ENCODE measurements around the gene ANAPC1. TPM values are rescaled to one million over a fixed set of nuclear protein-coding genes. Genes with fewer than 3 reads are reported as not detected.

Gene ANAPC1
- total and polyA plus RNA-seq, 4 donors = 3.5 to 36.9 (median 19.4) TPM

DNA sequence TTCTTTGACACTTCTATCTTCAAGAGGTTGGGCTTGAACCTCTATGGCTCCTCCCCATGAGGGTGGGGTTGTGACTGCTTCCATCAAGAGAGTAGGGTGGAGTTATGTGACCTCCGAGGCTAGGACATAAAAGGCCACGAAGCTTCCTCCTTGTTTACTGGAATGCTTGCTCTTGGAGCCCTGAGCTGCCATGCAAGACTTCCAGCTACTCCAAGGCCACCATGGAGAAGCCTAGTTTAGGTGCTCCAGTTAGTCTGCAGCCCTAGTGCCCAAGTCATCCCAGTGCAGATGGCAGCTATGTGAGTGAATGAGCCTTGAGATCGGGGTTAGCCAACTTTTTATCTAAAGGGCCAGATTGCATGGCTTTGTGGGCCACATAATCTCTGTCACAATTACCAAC is 12.0 kb upstream of the ANAPC1 start:
- no peak overlapping the region for H3K4me3 ChIP-seq (ENCODE audit: low read depth in 1 of 3, low read length in 3 of 3)
- no peak overlapping the region for H3K9ac ChIP-seq (ENCODE audit: low read depth in 1 of 2, low read length in 2 of 2)
- 62% methylated on average over 3 of the region's 3 CpGs for WGBS
- no peaks in the 10 kb centered on the region for H3K9me3 ChIP-seq (ENCODE audit: control insufficient read depth in 4 of 4, low read length in 3 of 4)
- H3K27ac ChIP-seq (ENCODE audit: low read depth in 1 of 2, low read length in 2 of 2) = no peak overlapping the region
- no peaks in the 10 kb centered on the region for H3K27me3 ChIP-seq (ENCODE audit: control insufficient read depth in 4 of 4, insufficient read depth in 4 of 4, low read length in 3 of 4)
- no peak for DNase-seq (ENCODE audit: low spot score)
- TF ChIP-seq HNF4G (IDR thresholded peaks at IDR 0.05) = no peak
- no peak for TF ChIP-seq CTCF (IDR thresholded peaks at IDR 0.05; ENCODE audit: low read depth, low read length, missing input control)
- no peak for TF ChIP-seq NR2F2 (IDR thresholded peaks at IDR 0.05)
- no peak for TF ChIP-seq FOXA1 (IDR thresholded peaks at IDR 0.05)
- TF ChIP-seq, protein P1, sequence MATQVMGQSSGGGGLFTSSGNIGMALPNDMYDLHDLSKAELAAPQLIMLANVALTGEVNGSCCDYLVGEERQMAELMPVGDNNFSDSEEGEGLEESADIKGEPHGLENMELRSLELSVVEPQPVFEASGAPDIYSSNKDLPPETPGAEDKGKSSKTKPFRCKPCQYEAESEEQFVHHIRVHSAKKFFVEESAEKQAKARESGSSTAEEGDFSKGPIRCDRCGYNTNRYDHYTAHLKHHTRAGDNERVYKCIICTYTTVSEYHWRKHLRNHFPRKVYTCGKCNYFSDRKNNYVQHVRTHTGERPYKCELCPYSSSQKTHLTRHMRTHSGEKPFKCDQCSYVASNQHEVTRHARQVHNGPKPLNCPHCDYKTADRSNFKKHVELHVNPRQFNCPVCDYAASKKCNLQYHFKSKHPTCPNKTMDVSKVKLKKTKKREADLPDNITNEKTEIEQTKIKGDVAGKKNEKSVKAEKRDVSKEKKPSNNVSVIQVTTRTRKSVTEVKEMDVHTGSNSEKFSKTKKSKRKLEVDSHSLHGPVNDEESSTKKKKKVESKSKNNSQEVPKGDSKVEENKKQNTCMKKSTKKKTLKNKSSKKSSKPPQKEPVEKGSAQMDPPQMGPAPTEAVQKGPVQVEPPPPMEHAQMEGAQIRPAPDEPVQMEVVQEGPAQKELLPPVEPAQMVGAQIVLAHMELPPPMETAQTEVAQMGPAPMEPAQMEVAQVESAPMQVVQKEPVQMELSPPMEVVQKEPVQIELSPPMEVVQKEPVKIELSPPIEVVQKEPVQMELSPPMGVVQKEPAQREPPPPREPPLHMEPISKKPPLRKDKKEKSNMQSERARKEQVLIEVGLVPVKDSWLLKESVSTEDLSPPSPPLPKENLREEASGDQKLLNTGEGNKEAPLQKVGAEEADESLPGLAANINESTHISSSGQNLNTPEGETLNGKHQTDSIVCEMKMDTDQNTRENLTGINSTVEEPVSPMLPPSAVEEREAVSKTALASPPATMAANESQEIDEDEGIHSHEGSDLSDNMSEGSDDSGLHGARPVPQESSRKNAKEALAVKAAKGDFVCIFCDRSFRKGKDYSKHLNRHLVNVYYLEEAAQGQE (IDR thresholded peaks at IDR 0.05) = no peak
- TF ChIP-seq YY1 (IDR thresholded peaks at IDR 0.05) = no peak
- no peak for TF ChIP-seq SP1 (IDR thresholded peaks at IDR 0.05)
- no peak for TF ChIP-seq JUND (IDR thresholded peaks at IDR 0.05)
- TF ChIP-seq, protein P2, sequence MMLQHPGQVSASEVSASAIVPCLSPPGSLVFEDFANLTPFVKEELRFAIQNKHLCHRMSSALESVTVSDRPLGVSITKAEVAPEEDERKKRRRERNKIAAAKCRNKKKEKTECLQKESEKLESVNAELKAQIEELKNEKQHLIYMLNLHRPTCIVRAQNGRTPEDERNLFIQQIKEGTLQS (IDR thresholded peaks at IDR 0.05) = no peak
- no peak for TF ChIP-seq FOXA2 (IDR thresholded peaks at IDR 0.05)
- TF ChIP-seq TAF1 (conservative IDR thresholded peaks at IDR 0.05) = no peak
- no peak for TF ChIP-seq MAX (IDR thresholded peaks at IDR 0.05)
- TF ChIP-seq RAD21 (IDR thresholded peaks at IDR 0.05) = no peak
- TF ChIP-seq EGR1 (IDR thresholded peaks at IDR 0.05; ENCODE audit: low read depth in 2 of 2) = no peak
- no peak for TF ChIP-seq RXRA (IDR thresholded peaks at IDR 0.05)
- no peak for TF ChIP-seq HNF4A (conservative IDR thresholded peaks at IDR 0.05)
- no peak for TF ChIP-seq ZBTB33 (IDR thresholded peaks at IDR 0.05)
- no peak for TF ChIP-seq GABPA (IDR thresholded peaks at IDR 0.05 in 1 of 2, conservative IDR thresholded peaks at IDR 0.05 in 1 of 2)
- no peaks in the 10 kb centered on the region for H3K36me3 ChIP-seq (ENCODE audit: control insufficient read depth in 4 of 4, insufficient read depth in 3 of 4, low read depth in 1 of 4, low read length in 3 of 4)
- peaks cover 0 to 33% (median 26%) of the 10 kb centered on the region in 4 donors for H3K4me1 ChIP-seq (ENCODE audit: control insufficient read depth in 4 of 4, insufficient read depth in 4 of 4, low read length in 3 of 4)

Measured in liver (tissue), 9 donors.